ENCODE data around the gene R3HCC1L.

- TF ChIP-seq TBL1XR1 (IDR thresholded peaks at IDR 0.05; ENCODE audit: low read length in 2 of 2) (no peak), FOXA1 (IDR thresholded peaks at IDR 0.05; ENCODE audit: borderline replicate concordance) (no peak)
These were observed 109.7 kb downstream of the R3HCC1L start for GRCh38 chr10:98244141-98244540.
